Measurements from ENCODE around the gene FARS2. TPM values are rescaled to one million over a fixed set of nuclear protein-coding genes. Genes with fewer than 3 reads are reported as not detected.

Gene FARS2
- total and polyA plus RNA-seq, 2 experiments from 2014 or later = 9.9 to 15.4 TPM

DNA sequence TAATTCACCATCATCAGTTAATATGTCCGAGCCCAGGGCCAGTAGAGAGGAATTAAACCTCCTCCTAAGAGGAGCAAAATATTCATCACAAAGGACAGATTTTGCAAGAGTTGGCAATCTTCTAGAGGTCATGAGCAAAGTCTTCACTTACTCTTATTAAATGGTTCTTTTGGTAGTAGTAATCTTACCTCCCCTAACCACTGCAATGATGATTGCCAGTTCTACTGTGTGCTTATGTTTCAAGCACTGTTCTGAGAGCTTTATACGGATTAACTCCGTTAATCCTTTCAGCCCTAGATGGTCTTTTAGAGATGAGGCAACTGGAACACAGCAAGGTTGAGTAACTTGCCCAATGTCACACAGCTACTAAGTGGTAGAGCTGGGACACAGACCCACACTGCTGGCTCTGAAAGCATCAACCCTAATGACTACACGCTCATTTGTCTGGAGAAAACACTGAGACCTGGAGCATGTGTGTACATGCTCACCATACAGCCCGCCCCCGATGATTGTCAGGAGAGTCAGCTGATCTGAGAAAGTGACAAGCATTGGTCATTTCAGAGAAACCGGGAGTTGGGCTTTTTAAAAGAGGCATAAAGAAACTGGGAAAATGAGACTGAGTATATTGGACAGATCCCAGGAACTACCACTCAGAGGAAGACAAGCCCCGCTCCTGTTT is 469.4 kb downstream of the FARS2 start:
- DNase-seq (ENCODE audit: low spot score) = no peak
- no peaks in the 10 kb centered on the region for H3K9me2 ChIP-seq (replicated peaks; ENCODE audit: insufficient read depth)
- no peaks in the 10 kb centered on the region for H3K9me3 ChIP-seq (ENCODE audit: low read depth)
- no peaks in the 10 kb centered on the region for H4K20me1 ChIP-seq (ENCODE audit: insufficient read depth, poor library complexity, severe bottlenecking)
- no peak overlapping the region for H2AFZ ChIP-seq
- H3K4me1 ChIP-seq (ENCODE audit: insufficient read depth) = no peaks in the 10 kb centered on the region
- no peak overlapping the region for H3K27ac ChIP-seq
- no peaks in the 10 kb centered on the region for H3K36me3 ChIP-seq (replicated peaks; ENCODE audit: insufficient read depth, low read depth)
- H3K79me2 ChIP-seq = no peaks in the 10 kb centered on the region
- 89% methylated on average over 8 of the region's 8 CpGs for WGBS (ENCODE audit: low lambda C conversion rate, missing lambda C conversion rate)
- no peaks in the 10 kb centered on the region for H3K27me3 ChIP-seq
- TF ChIP-seq EZH2phosphoT487 (IDR thresholded peaks at IDR 0.05; ENCODE audit: low read depth, severe bottlenecking, unreplicated experiment) (no peak), EZH2 (IDR thresholded peaks at IDR 0.05; ENCODE audit: borderline replicate concordance) (no peak)
- TF ChIP-seq, protein P1, sequence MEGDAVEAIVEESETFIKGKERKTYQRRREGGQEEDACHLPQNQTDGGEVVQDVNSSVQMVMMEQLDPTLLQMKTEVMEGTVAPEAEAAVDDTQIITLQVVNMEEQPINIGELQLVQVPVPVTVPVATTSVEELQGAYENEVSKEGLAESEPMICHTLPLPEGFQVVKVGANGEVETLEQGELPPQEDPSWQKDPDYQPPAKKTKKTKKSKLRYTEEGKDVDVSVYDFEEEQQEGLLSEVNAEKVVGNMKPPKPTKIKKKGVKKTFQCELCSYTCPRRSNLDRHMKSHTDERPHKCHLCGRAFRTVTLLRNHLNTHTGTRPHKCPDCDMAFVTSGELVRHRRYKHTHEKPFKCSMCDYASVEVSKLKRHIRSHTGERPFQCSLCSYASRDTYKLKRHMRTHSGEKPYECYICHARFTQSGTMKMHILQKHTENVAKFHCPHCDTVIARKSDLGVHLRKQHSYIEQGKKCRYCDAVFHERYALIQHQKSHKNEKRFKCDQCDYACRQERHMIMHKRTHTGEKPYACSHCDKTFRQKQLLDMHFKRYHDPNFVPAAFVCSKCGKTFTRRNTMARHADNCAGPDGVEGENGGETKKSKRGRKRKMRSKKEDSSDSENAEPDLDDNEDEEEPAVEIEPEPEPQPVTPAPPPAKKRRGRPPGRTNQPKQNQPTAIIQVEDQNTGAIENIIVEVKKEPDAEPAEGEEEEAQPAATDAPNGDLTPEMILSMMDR (IDR thresholded peaks at IDR 0.05; ENCODE audit: poor library complexity) = no peak
- H3K4me2 ChIP-seq = no peak overlapping the region
- no peak overlapping the region for H3K4me3 ChIP-seq

DNA sequence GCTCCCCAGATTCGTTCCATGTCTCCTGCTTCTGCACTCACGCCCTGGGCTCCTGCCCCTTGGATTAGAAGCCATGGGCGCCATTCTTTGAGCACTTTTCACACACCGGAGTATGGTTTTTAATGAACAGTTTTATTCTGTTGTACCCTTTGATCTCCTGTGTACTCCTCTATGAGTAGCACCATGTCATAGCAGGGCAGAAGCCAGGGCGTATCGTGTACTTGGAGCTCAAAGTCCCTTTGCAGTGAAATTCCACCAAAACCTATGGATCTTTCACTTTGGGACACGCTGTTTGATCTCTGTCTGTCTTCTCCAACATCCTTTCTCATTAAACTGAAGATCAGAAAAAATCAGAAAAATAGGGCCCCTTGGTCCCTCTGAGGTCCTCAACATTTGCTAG is 470.1 kb downstream of the FARS2 start:
- Histone ChIP-seq H3K36me3 (replicated peaks; ENCODE audit: insufficient read depth, low read depth) (no peaks in the 10 kb centered on the region), H3K27me3 (no peaks in the 10 kb centered on the region), H2AFZ (no peak overlapping the region), H3K79me2 (no peaks in the 10 kb centered on the region), H3K9me2 (replicated peaks; ENCODE audit: insufficient read depth) (no peaks in the 10 kb centered on the region), H3K4me2 (no peak overlapping the region), H3K4me1 (ENCODE audit: insufficient read depth) (no peaks in the 10 kb centered on the region), H3K27ac (no peak overlapping the region), H3K4me3 (no peak overlapping the region), H3K9me3 (ENCODE audit: low read depth) (no peaks in the 10 kb centered on the region), H4K20me1 (ENCODE audit: insufficient read depth, poor library complexity, severe bottlenecking) (no peaks in the 10 kb centered on the region)
- TF ChIP-seq, protein P1 (IDR thresholded peaks at IDR 0.05; ENCODE audit: poor library complexity) = no peak
- TF ChIP-seq EZH2phosphoT487 (IDR thresholded peaks at IDR 0.05; ENCODE audit: low read depth, severe bottlenecking, unreplicated experiment) (no peak), EZH2 (IDR thresholded peaks at IDR 0.05; ENCODE audit: borderline replicate concordance) (no peak)
- DNase-seq (ENCODE audit: low spot score) = no peak
- WGBS (ENCODE audit: low lambda C conversion rate, missing lambda C conversion rate) = 96% methylated on average over 7 of the region's 7 CpGs

DNA sequence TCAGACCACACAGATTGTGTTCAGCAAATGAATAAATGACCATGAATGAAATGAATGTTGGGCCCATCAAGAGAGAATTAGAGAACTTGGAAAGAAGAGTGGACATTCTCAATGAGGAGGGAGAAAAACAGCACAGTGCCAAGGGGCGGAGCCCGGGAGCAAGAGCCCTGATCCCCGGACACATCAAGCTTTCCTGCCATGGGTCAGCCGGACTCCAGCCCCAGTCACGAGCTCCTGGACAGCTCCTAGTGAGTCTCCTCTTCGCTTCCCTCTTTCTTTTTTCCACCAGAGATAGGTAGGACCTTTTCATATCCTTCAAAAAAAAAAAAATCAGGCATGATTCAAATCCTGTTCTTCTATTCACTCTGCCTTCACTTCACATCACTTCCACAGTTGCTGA is 471.2 kb downstream of the FARS2 start:
- TF ChIP-seq, protein P1 (IDR thresholded peaks at IDR 0.05; ENCODE audit: poor library complexity) = no peak
- TF ChIP-seq EZH2 (IDR thresholded peaks at IDR 0.05; ENCODE audit: borderline replicate concordance) (no peak), EZH2phosphoT487 (IDR thresholded peaks at IDR 0.05; ENCODE audit: low read depth, severe bottlenecking, unreplicated experiment) (no peak)
- no peaks in the 10 kb centered on the region for H3K9me2 ChIP-seq (replicated peaks; ENCODE audit: insufficient read depth)
- no peak overlapping the region for H3K4me3 ChIP-seq
- no peaks in the 10 kb centered on the region for H3K36me3 ChIP-seq (replicated peaks; ENCODE audit: insufficient read depth, low read depth)
- no peaks in the 10 kb centered on the region for H3K27me3 ChIP-seq
- H2AFZ ChIP-seq = no peak overlapping the region
- H3K4me1 ChIP-seq (ENCODE audit: insufficient read depth) = no peaks in the 10 kb centered on the region
- H3K27ac ChIP-seq = no peak overlapping the region
- H3K79me2 ChIP-seq = no peaks in the 10 kb centered on the region
- 88% methylated on average over 6 of the region's 6 CpGs for WGBS (ENCODE audit: low lambda C conversion rate, missing lambda C conversion rate)
- no peak overlapping the region for H3K4me2 ChIP-seq
- no peaks in the 10 kb centered on the region for H4K20me1 ChIP-seq (ENCODE audit: insufficient read depth, poor library complexity, severe bottlenecking)
- DNase-seq (ENCODE audit: low spot score) = no peak
- no peaks in the 10 kb centered on the region for H3K9me3 ChIP-seq (ENCODE audit: low read depth)

Data from hepatocyte (in vitro differentiated cells).